Activated CD8-positive, alpha-beta memory T cell treated with anti-CD3 and anti-CD28 coated beads, Interleukin-2, amount 10 ng/mL, durations not matched to agents 7 days and 5 days (primary cell): ENCODE data around the gene MAT2A. TPM values are rescaled to one million over a fixed set of nuclear protein-coding genes. Genes with fewer than 3 reads are reported as not detected.
"Not testable (repeated sequence)": the region's sequence is repeated elsewhere in the genome, so short reads cannot be mapped to it uniquely, and the experiment has no call there.

Source experiments
- ATAC-seq: fragments of 150-1000 bp; cut with Tn5 transposase; one replicate; pipeline ENCODE4 v1.10.0; 2021; ENCODE audit warnings: moderate library complexity
- CTCF ChIA-PET: fragments of 350-600 bp; sonication (Branson Sonifier 250); formaldehyde crosslinking; loops from one replicate; lab custom pipeline; 2021; ENCODE audit warnings: antibody characterized with exemption; lab: Charles Lee
- DNase-seq: peaks from one replicate; pipeline ENCODE4 v3.0.0-alpha.2; 2020
- H3K27ac Mint-ChIP-seq: one replicate; pipeline ENCODE4 v1.8.0; 2021; ENCODE audit warnings: mild to moderate bottlenecking, mixed read lengths
- H3K27me3 Mint-ChIP-seq: one replicate; pipeline ENCODE4 v1.8.0; 2021; ENCODE audit warnings: mixed read lengths
- H3K36me3 Mint-ChIP-seq: one replicate; pipeline ENCODE4 v1.8.0; 2021; ENCODE audit warnings: mild to moderate bottlenecking, mixed read lengths
- H3K4me1 Mint-ChIP-seq: one replicate; pipeline ENCODE4 v1.8.0; 2021; ENCODE audit warnings: mixed read lengths
- H3K4me3 Mint-ChIP-seq: one replicate; pipeline ENCODE4 v1.8.0; 2021; ENCODE audit warnings: mild to moderate bottlenecking, moderate library complexity, mixed read lengths
- H3K9me3 Mint-ChIP-seq: one replicate; pipeline ENCODE4 v1.8.0; 2022; ENCODE audit warnings: low read depth, mixed read lengths
- total RNA-seq, 2 experiments: library from RNA; stranded (reverse); gene quantifications; one replicate each; pipeline ENCODE4 v1.2.3, GENCODE V29; 2021

MAT2A gene
- total RNA-seq, 2 experiments from 2014 or later, result 271 to 336 TPM

DNA sequence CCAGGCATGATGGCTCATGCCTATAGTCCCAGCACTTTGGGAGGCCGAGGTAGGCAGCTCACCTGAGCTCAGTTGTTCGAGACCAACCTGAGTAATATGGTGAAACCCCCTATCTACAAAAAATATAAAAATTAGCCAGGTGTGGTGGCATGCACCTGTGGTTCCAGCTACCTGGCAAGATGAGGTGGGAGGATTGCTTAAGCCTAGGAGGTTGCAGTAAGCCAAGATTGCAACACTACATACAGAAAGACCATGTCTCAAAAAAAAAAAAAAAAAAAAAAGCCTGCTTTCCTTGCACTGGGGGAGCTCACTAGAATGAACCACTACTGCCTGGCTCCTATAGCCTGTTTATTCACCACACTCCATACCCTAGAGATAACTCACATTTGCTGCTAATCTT lies 7.4 kb upstream of the MAT2A start:
- ATAC-seq, result no peak
- peaks cover 4% of the 10 kb centered on the region for H3K4me1 Mint-ChIP-seq
- no peaks in the 10 kb centered on the region for H3K36me3 Mint-ChIP-seq
- no peak for DNase-seq
- H3K9me3 Mint-ChIP-seq, result no peaks in the 10 kb centered on the region
- no peak overlapping the region for H3K27ac Mint-ChIP-seq
- H3K27me3 Mint-ChIP-seq, result peaks cover 26% of the 10 kb centered on the region
- H3K4me3 Mint-ChIP-seq, result no peak overlapping the region
- CTCF ChIA-PET, result interaction anchor here (0.6 kb wide), 1 partner anchor 1163 kb away, joined by 3 read pairs; no protein-coding TSS in a partner anchor

DNA sequence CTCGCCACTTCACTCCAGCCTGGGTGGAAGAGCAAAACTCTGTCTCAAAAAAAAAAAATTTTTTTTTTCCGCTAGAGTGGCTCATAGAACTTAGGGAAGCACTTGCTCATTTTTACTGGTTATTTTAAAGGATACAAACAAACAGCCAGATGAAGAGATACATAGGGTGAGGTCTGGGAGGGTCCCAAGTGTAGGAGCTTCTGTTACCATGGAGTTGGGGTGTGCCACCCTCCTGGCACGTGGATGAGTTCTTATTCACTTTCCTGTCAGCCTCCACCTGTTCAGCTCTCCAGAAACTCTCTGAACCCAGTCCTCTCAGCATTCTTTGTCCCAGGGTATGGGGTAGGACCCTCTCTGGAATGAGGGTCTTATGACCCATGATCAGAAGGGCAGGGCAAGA lies 4.9 kb upstream of the MAT2A start:
- Mint-ChIP-seq H3K9me3 (no peaks in the 10 kb centered on the region), H3K4me3 (no peak overlapping the region), H3K4me1 (peaks cover 13% of the 10 kb centered on the region), H3K36me3 (peaks cover 1% of the 10 kb centered on the region), H3K27ac (no peak overlapping the region), H3K27me3 (peaks cover 7% of the 10 kb centered on the region)
- ATAC-seq (no peak), DNase-seq (no peak)
- CTCF ChIA-PET, result interaction anchor here (1.3 kb wide), 1 partner anchor 113 kb away, joined by 5 read pairs; no protein-coding TSS in a partner anchor

DNA sequence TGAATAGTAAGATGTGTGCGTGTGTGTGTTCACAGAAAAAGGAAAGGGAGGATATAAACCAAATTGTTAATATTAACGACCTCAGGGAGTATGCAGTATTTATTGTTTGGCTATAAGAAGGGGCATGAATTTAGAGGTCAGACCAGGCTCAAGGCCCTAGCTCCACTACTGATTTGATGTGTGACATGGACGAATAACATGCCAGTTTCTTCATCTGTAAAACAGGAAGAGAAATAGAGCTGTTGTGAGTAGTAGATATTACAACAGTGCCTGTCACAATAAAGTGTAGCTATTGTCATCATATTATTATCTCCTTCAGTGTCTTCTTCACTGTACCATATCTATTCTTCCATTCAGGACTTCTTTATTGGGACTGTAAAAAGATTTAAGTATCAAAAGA lies 4.1 kb upstream of the MAT2A start:
- H3K36me3 Mint-ChIP-seq, result peaks cover 5% of the 10 kb centered on the region
- no peak overlapping the region for H3K4me3 Mint-ChIP-seq
- H3K27me3 Mint-ChIP-seq, result peaks cover 4% of the 10 kb centered on the region
- CTCF ChIA-PET, result interaction anchor here (1.2 to 1.3 kb wide), 2 partner anchors 17 to 114 kb away, joined by 3 to 5 read pairs; no protein-coding TSS in a partner anchor
- DNase-seq, result no peak
- peaks cover 13% of the 10 kb centered on the region for H3K4me1 Mint-ChIP-seq
- no peak overlapping the region for H3K27ac Mint-ChIP-seq
- no peaks in the 10 kb centered on the region for H3K9me3 Mint-ChIP-seq
- no peak for ATAC-seq

DNA sequence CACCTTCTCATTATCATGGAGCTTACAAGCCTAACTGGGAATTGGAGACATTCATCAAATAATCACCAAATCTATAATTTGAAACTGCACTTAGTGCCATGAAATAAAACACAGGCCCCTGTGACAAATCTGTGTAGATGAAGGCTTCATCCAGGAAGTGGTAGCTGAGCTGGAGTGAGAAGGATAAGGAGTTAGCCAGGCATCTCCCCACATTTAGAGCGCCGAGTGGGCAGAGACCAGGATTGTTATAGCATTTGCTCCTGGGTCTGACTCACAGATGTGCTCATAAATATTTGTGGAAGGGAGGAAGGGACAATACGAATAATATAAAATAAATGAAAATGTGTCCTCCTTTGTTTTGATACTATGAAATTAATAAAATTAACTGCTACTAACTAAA lies 2.5 kb upstream of the MAT2A start:
- Mint-ChIP-seq H3K36me3 (peaks cover 21% of the 10 kb centered on the region), H3K27me3 (no peaks in the 10 kb centered on the region), H3K9me3 (no peaks in the 10 kb centered on the region), H3K4me1 (peaks cover 25% of the 10 kb centered on the region), H3K4me3 (no peak overlapping the region), H3K27ac (no peak overlapping the region)
- CTCF ChIA-PET, result interaction anchor here (0.9 to 22.1 kb wide), 3 partner anchors 15 to 107 kb away, joined by 4 to 458 read pairs (median 79); partner anchors contain the start of gene SH2D6
- no peak for DNase-seq
- no peak for ATAC-seq

DNA sequence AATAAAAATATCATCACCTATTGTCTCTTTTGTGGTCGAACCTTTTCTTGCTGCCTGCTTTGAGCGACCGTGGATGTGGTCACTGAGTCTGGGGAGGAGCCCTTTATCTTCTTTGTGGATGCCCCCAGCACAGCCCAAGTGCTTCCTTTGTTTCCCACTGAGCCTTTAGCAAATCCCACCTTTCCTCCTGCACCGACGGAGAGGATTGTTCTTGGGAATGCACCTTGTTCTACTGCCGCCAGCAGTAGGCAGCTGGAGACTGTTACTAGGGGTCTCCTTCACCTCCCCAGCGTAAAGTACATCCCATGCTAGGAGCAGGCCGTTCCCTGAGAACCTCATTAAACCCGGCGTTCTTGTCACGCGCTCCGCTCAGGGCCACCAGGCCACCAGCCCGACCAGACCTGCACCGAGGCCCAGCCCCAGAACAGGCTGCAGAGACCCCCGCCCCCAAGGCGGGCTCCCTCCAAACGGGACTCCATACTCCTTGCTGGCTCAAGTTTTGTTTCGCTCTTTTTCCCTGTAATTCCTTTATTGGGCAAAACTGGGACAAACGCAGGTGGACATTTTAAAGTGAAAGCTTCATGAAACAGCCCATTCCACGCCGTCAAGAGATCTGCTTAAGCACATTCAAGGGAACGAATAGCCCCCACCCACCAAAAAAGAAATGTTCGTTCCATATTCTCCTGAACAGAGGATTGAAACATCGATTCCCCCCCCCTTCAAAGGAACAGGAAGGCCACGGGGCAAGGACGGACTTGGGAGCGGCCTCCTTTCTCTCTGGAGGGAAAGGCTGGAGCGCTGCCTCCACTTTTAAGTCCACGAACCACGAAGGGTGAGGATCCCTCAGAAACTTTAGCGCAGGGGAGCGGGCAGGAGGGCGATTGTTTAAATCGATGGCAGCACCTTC lies 1.1 kb upstream of the MAT2A start:
- Mint-ChIP-seq H3K27ac (peak overlapping the region; percentile 97), H3K4me3 (peak overlapping the region; percentile 96), H3K36me3 (peaks cover 35% of the 10 kb centered on the region), H3K27me3 (no peaks in the 10 kb centered on the region), H3K9me3 (no peaks in the 10 kb centered on the region), H3K4me1 (peaks cover 38% of the 10 kb centered on the region)
- ATAC-seq (no peak), DNase-seq (peak; percentile 71)
- CTCF ChIA-PET, result interaction anchor here (1.0 to 22.1 kb wide), 4 partner anchors 14 to 146 kb away, joined by 3 to 458 read pairs (median 44); partner anchors contain the start of gene SH2D6

DNA sequence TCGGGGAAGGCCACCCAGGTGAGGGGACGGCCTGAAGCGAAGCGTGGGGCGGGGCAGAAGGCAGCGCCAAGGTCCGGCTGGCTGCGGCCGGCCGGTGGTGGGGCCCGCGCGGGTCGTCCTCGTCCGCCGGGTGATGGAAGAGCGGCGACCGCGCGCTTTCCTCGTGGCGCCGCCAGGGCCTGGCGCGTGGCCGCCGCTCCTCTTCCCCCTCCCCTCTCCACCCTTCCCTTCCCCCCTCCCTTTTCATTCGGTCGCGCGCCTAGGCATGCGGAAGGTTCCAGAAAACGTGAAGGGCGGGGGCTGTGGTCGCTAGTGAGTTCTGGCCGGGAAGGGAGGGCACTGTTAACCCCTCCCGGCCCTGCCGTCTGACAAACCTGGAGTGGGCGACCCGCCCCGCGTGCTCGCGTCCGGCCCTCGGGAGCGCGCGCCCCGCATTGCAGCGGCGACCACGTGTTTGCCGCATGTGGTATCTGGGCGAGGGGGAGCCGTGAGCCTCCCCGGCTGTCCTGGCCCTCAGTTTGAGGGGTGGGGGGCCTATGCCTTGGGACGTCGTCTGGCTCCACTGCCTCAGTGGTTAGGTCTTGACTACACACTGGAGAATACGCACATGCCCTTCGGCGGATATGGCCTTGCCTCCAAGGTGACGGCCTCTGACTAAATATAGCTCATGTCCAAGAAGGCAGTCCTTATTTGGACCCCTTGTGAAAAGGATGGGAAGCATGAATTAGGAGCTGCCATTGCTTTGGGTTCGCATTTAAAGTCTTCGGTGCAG lies 579 bp downstream of the MAT2A start:
- peak overlapping the region; percentile 97 for H3K27ac Mint-ChIP-seq
- H3K4me3 Mint-ChIP-seq, result peak overlapping the region; percentile 96
- H3K4me1 Mint-ChIP-seq, result peaks cover 49% of the 10 kb centered on the region
- ATAC-seq, result peak; percentile 50
- no peaks in the 10 kb centered on the region for H3K9me3 Mint-ChIP-seq
- H3K36me3 Mint-ChIP-seq, result peaks cover 48% of the 10 kb centered on the region
- no peaks in the 10 kb centered on the region for H3K27me3 Mint-ChIP-seq
- CTCF ChIA-PET, result interaction anchor here (0.6 to 22.1 kb wide), 9 partner anchors 12 to 148 kb away, joined by 3 to 458 read pairs (median 4); partner anchors contain the start of genes RNF181 and SH2D6
- peak; percentile 86 for DNase-seq

DNA sequence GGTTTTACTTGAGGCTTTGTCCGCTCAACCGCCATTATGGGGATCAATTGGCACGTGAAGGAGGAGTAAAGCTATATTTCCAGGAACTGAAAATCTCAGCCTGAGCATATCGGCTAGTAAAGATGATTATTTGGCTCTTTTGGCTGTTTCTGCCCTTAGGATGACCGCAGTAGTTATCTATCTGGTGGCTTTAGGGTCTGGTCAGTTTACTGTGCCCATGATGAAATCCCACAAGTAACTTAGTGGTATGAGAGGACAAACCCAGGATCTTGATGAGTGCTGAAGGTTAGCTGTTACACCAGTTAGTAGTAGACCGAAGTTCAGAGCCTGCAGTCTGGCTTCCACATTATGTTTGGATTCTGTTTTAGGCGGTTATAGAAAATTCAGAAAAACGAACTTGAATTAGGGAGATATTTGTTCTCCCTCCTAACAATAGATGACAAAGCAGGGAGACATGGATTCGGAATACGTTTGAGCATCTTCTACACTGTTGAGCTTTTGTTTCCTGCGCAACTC lies 1.2 kb downstream of the MAT2A start:
- DNase-seq (no peak), ATAC-seq (no peak)
- no peaks in the 10 kb centered on the region for H3K27me3 Mint-ChIP-seq

DNA sequence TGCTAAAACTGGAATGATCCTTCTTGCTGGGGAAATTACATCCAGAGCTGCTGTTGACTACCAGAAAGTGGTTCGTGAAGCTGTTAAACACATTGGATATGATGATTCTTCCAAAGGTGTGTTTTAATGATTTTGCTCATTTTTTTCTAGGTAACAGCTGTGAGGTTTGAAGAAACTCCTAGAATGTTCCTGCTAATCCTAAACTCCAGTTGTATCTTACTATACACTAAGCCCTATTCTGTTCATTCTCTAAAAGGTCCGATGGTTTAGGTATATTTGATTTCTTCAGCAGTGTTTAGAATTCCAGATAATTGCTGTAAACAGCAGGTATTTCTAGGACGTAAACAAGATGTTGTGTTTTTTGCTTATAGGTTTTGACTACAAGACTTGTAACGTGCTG lies 2.3 kb downstream of the MAT2A start:
- Mint-ChIP-seq H3K36me3 (peaks cover 59% of the 10 kb centered on the region), H3K27ac (peak overlapping the region; percentile 84), H3K4me1 (peaks cover 50% of the 10 kb centered on the region), H3K27me3 (no peaks in the 10 kb centered on the region), H3K4me3 (peak overlapping the region; percentile 96), H3K9me3 (no peaks in the 10 kb centered on the region)
- CTCF ChIA-PET, result interaction anchor here (0.6 to 22.1 kb wide), 4 partner anchors 10 to 242 kb away, joined by 3 to 458 read pairs (median 41); partner anchors contain the start of gene SH2D6
- no peak for DNase-seq
- ATAC-seq, result no peak

More for the DNA sequence above, 1.2 kb downstream of the MAT2A start:
- peak overlapping the region; percentile 96 for H3K4me3 Mint-ChIP-seq
- no peaks in the 10 kb centered on the region for H3K9me3 Mint-ChIP-seq
- CTCF ChIA-PET, result interaction anchor here (0.6 to 22.1 kb wide), 8 partner anchors 11 to 135 kb away, joined by 3 to 458 read pairs (median 4); partner anchors contain the start of genes RNF181 and SH2D6
- H3K27ac Mint-ChIP-seq, result peak overlapping the region; percentile 84
- peaks cover 53% of the 10 kb centered on the region for H3K36me3 Mint-ChIP-seq
- peaks cover 51% of the 10 kb centered on the region for H3K4me1 Mint-ChIP-seq

DNA sequence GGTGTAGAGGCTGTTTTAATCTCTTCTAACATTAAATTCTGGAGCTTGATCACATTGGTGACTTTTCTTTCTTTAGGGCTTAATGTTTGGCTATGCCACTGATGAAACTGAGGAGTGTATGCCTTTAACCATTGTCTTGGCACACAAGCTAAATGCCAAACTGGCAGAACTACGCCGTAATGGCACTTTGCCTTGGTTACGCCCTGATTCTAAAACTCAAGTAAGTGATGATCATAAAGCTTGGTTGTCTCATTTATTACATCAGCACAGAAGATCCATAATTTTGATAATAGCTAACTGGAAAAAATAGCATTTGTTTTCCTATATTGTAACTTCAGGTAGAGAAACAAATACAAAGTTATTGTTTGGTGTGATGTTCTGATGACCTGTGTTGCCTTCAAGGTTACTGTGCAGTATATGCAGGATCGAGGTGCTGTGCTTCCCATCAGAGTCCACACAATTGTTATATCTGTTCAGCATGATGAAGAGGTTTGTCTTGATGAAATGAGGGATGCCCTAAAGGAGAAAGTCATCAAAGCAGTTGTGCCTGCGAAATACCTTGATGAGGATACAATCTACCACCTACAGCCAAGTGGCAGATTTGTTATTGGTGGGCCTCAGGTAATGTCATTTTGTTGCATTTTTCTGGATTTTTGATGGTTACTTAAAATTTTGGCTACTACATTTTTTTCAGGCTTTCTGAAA lies 2.9 kb downstream of the MAT2A start:
- H3K27ac Mint-ChIP-seq, result peak overlapping the region; percentile 38
- H3K27me3 Mint-ChIP-seq, result no peaks in the 10 kb centered on the region
- H3K36me3 Mint-ChIP-seq, result peaks cover 63% of the 10 kb centered on the region

DNA sequence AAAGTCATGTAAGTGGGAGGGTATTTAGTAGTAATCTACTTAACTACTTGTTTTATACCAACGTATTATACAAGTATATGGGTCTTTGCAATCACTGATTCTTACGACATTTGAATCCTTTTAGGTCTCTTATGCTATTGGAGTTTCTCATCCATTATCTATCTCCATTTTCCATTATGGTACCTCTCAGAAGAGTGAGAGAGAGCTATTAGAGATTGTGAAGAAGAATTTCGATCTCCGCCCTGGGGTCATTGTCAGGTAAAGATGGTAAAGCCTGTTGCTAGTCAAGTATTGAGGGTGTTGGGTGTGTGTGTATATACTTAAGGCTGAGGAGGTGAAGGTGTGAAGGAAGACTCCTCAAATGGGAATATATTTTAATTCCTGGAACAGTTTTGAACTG lies 3.8 kb downstream of the MAT2A start:
- peaks cover 64% of the 10 kb centered on the region for H3K36me3 Mint-ChIP-seq
- H3K4me1 Mint-ChIP-seq, result peaks cover 37% of the 10 kb centered on the region
- CTCF ChIA-PET, result interaction anchor here (7.8 to 22.1 kb wide), 2 partner anchors 9 to 114 kb away, joined by 79 to 458 read pairs; partner anchors contain the start of gene SH2D6
- DNase-seq (no peak), ATAC-seq (no peak)
- H3K27ac Mint-ChIP-seq, result peak overlapping the region; percentile 50
- no peaks in the 10 kb centered on the region for H3K27me3 Mint-ChIP-seq
- H3K4me3 Mint-ChIP-seq, result peak overlapping the region; percentile 96
- H3K9me3 Mint-ChIP-seq, result no peaks in the 10 kb centered on the region

More for the DNA sequence above, 2.9 kb downstream of the MAT2A start:
- CTCF ChIA-PET, result interaction anchor here (1.3 to 22.1 kb wide), 3 partner anchors 10 to 113 kb away, joined by 3 to 458 read pairs (median 79); partner anchors contain the start of gene SH2D6
- Mint-ChIP-seq H3K4me1 (peaks cover 45% of the 10 kb centered on the region), H3K9me3 (no peaks in the 10 kb centered on the region), H3K4me3 (peak overlapping the region; percentile 96)
- ATAC-seq, result no peak
- no peak for DNase-seq

DNA sequence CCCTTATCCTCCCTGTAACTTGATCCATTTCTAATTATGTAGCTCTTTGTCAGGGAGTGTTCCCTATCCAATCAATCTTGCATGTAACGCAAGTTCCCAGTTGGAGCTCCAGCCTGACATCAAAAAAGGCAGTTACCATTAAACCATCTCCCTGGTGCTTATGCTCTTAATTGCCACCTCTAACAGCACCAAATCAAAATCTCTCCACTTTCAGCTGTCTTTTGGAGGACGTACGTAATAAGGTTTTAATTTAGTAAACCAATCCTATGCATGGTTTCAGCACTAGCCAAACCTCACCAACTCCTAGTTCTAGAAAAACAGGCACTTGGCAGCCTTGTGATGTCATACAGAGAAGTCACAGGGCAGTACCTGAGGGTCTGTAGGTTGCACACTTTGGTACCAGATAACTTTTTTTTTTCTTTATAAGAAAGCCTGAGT lies 5.3 kb downstream of the MAT2A start:
- not testable (repeated sequence) for H3K9me3 Mint-ChIP-seq, H3K27ac Mint-ChIP-seq, H3K27me3 Mint-ChIP-seq, H3K4me3 Mint-ChIP-seq, DNase-seq, ATAC-seq
- peaks cover 37% of the 10 kb centered on the region for H3K4me1 Mint-ChIP-seq
- H3K36me3 Mint-ChIP-seq, result peaks cover 62% of the 10 kb centered on the region
- CTCF ChIA-PET, result interaction anchor here (22.1 kb wide), 1 partner anchor 115 kb away, joined by 458 read pairs; the partner anchor contains the start of gene SH2D6
